ENCODE results near the gene RPL32.
"Not testable (repeated sequence)": the region's sequence is repeated elsewhere in the genome, so short reads cannot be mapped to it uniquely, and the experiment has no call there.

Gene RPL32

DNA sequence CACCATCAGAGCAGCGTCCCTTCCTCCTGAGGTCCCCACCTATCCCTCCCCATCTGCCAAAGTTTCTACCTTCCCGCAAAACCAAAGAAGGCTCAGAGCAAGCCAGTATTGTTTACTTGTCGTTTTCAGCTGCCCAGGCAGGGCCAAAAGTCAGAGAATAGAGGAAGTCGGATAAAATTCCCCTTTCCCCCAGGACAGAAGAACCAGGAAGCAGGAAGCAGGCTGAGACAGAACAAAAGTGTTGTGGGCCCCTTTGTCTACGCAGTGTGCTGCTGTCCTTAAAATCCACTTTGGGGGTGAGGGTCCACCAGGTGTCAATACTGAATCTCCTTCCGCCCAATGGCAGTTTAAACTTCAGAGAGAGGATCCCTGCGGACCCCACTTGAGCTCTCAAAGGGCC lies 18.5 kb upstream of the RPL32 start:
- Histone ChIP-seq H3K4me1 (ENCODE audit: insufficient read depth, low read length, poor library complexity, severe bottlenecking) (no peaks in the 10 kb centered on the region), H2AFZ (ENCODE audit: low read length) (no peak overlapping the region), H3K27me3 (ENCODE audit: insufficient read depth, low read length, poor library complexity, severe bottlenecking) (no peaks in the 10 kb centered on the region), H3F3A (ENCODE audit: low read depth) (no peaks in the 10 kb centered on the region), H4K20me1 (ENCODE audit: insufficient read depth, low read length, poor library complexity, severe bottlenecking) (no peaks in the 10 kb centered on the region), H3K9me3 (ENCODE audit: insufficient read depth, low read depth, low read length) (no peaks in the 10 kb centered on the region), H3K4me2 (ENCODE audit: low read depth, low read length, poor library complexity, severe bottlenecking) (no peak overlapping the region), H3K9me2 (replicated peaks; ENCODE audit: low read depth, low read length) (no peaks in the 10 kb centered on the region), H3K36me3 (ENCODE audit: insufficient read depth, low read length) (no peaks in the 10 kb centered on the region), H3K79me2 (ENCODE audit: insufficient read depth, low read length) (no peaks in the 10 kb centered on the region), H3K4me3 (ENCODE audit: low read length, poor library complexity, severe bottlenecking) (no peak overlapping the region), H3K9ac (ENCODE audit: low read depth, low read length, poor library complexity, severe bottlenecking) (no peak overlapping the region)
- TF ChIP-seq EZH2phosphoT487 (IDR thresholded peaks at IDR 0.05; ENCODE audit: borderline replicate concordance) = no peak
- TF ChIP-seq, protein P1, sequence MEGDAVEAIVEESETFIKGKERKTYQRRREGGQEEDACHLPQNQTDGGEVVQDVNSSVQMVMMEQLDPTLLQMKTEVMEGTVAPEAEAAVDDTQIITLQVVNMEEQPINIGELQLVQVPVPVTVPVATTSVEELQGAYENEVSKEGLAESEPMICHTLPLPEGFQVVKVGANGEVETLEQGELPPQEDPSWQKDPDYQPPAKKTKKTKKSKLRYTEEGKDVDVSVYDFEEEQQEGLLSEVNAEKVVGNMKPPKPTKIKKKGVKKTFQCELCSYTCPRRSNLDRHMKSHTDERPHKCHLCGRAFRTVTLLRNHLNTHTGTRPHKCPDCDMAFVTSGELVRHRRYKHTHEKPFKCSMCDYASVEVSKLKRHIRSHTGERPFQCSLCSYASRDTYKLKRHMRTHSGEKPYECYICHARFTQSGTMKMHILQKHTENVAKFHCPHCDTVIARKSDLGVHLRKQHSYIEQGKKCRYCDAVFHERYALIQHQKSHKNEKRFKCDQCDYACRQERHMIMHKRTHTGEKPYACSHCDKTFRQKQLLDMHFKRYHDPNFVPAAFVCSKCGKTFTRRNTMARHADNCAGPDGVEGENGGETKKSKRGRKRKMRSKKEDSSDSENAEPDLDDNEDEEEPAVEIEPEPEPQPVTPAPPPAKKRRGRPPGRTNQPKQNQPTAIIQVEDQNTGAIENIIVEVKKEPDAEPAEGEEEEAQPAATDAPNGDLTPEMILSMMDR (conservative IDR thresholded peaks at IDR 0.05; ENCODE audit: low read length) = no peak

DNA sequence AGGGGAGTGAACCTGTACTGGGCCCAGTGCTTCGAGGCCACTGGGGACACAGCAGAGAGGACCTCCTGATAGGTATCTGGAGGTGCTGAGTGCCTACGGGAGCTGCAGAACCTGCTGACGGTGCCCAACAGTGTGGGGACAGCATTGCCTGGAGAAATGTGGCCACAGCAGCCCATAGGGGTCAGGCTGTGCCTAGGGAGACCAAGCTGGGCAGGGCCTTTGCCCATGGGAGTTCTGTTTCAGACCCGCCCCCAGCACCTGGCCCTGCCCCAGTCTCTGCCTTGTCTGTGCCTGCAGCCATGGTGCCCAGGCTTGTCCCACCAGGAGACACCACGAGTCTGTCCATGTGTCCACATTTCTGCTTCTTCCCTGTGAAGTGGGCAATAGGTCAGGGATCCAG lies 15.3 kb upstream of the RPL32 start:
- Histone ChIP-seq H3F3A (ENCODE audit: low read depth) (no peaks in the 10 kb centered on the region), H2AFZ (ENCODE audit: low read length) (no peak overlapping the region), H3K79me2 (ENCODE audit: insufficient read depth, low read length) (no peaks in the 10 kb centered on the region), H3K9me3 (ENCODE audit: insufficient read depth, low read depth, low read length) (no peaks in the 10 kb centered on the region), H3K27me3 (ENCODE audit: insufficient read depth, low read length, poor library complexity, severe bottlenecking) (no peaks in the 10 kb centered on the region), H4K20me1 (ENCODE audit: insufficient read depth, low read length, poor library complexity, severe bottlenecking) (no peaks in the 10 kb centered on the region), H3K36me3 (ENCODE audit: insufficient read depth, low read length) (no peaks in the 10 kb centered on the region), H3K4me2 (ENCODE audit: low read depth, low read length, poor library complexity, severe bottlenecking) (no peak overlapping the region), H3K9me2 (replicated peaks; ENCODE audit: low read depth, low read length) (no peaks in the 10 kb centered on the region), H3K4me1 (ENCODE audit: insufficient read depth, low read length, poor library complexity, severe bottlenecking) (no peaks in the 10 kb centered on the region), H3K4me3 (ENCODE audit: low read length, poor library complexity, severe bottlenecking) (no peak overlapping the region), H3K9ac (ENCODE audit: low read depth, low read length, poor library complexity, severe bottlenecking) (no peak overlapping the region)
- TF ChIP-seq, protein P1 (conservative IDR thresholded peaks at IDR 0.05; ENCODE audit: low read length) = no peak
- TF ChIP-seq EZH2phosphoT487 (IDR thresholded peaks at IDR 0.05; ENCODE audit: borderline replicate concordance) = no peak

DNA sequence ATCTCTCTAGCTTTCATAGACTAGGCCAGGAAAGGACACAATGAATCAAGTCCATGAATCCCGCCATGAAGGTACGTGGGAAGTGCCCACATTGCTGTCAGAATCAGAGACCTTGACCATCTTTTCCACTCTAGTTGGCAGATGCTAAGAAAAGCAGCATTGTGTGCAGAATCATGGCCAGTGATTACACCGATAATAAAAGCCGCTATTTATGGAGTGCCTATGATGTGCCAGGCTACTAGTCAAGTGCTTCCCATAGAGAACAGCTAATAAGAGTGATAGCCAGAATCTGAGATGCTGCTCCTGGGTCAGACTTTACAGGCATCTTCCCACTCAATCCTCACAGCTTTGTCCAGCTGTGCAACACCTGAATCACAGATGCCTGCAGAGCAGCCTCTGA lies 13.2 kb upstream of the RPL32 start:
- Histone ChIP-seq H3K9ac (ENCODE audit: low read depth, low read length, poor library complexity, severe bottlenecking) (no peak overlapping the region), H3F3A (ENCODE audit: low read depth) (no peaks in the 10 kb centered on the region)
- TF ChIP-seq, protein P1 (conservative IDR thresholded peaks at IDR 0.05; ENCODE audit: low read length) = no peak
- no peak for TF ChIP-seq EZH2phosphoT487 (IDR thresholded peaks at IDR 0.05; ENCODE audit: borderline replicate concordance)

DNA sequence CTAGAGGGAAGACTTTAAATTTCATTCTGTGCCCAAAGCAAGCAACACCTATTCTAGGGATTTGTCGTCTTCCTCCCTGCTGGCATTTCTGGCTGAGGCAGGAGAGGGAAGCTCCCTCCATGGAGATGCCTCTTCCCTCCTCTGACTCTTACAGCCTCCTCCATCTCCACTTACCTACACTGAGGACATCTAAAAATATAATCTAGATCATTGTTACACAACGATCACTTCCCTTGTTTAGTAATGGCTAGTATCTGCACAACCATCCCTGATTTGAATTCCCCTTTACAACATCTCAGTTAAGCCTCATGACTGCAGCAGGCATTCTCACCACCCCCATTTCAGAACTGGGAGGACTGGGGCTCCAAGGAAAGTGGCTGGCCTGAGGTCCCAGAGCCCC lies 12.5 kb upstream of the RPL32 start:
- not testable (repeated sequence) for H2AFZ ChIP-seq (ENCODE audit: low read length); H3K4me2 ChIP-seq (ENCODE audit: low read depth, low read length, poor library complexity, severe bottlenecking); H3K79me2 ChIP-seq (ENCODE audit: insufficient read depth, low read length); H3K27me3 ChIP-seq (ENCODE audit: insufficient read depth, low read length, poor library complexity, severe bottlenecking); H3K4me1 ChIP-seq (ENCODE audit: insufficient read depth, low read length, poor library complexity, severe bottlenecking); H3K9me3 ChIP-seq (ENCODE audit: insufficient read depth, low read depth, low read length); H3K36me3 ChIP-seq (ENCODE audit: insufficient read depth, low read length); H3K9me2 ChIP-seq (replicated peaks; ENCODE audit: low read depth, low read length); H3K9ac ChIP-seq (ENCODE audit: low read depth, low read length, poor library complexity, severe bottlenecking); H4K20me1 ChIP-seq (ENCODE audit: insufficient read depth, low read length, poor library complexity, severe bottlenecking); H3K4me3 ChIP-seq (ENCODE audit: low read length, poor library complexity, severe bottlenecking); H3F3A ChIP-seq (ENCODE audit: low read depth)

More for the DNA sequence above, 13.2 kb upstream of the RPL32 start:
- Histone ChIP-seq H3K4me1 (ENCODE audit: insufficient read depth, low read length, poor library complexity, severe bottlenecking) (no peaks in the 10 kb centered on the region), H3K36me3 (ENCODE audit: insufficient read depth, low read length) (no peaks in the 10 kb centered on the region), H3K9me3 (ENCODE audit: insufficient read depth, low read depth, low read length) (no peaks in the 10 kb centered on the region), H4K20me1 (ENCODE audit: insufficient read depth, low read length, poor library complexity, severe bottlenecking) (no peaks in the 10 kb centered on the region), H3K4me3 (ENCODE audit: low read length, poor library complexity, severe bottlenecking) (no peak overlapping the region), H2AFZ (ENCODE audit: low read length) (no peak overlapping the region), H3K4me2 (ENCODE audit: low read depth, low read length, poor library complexity, severe bottlenecking) (no peak overlapping the region), H3K27me3 (ENCODE audit: insufficient read depth, low read length, poor library complexity, severe bottlenecking) (no peaks in the 10 kb centered on the region), H3K79me2 (ENCODE audit: insufficient read depth, low read length) (no peaks in the 10 kb centered on the region), H3K9me2 (replicated peaks; ENCODE audit: low read depth, low read length) (no peaks in the 10 kb centered on the region)
